GM10266 (cell line): ENCODE measurements around the gene KAT2B.
"Not testable (repeated sequence)": the region's sequence is repeated elsewhere in the genome, so short reads cannot be mapped to it uniquely, and the experiment has no call there.

ENCODE experiments used
- DNase-seq: peaks from one replicate; pipeline ENCODE4 v3.0.0; 2012; ENCODE audit errors: extremely low spot score
- TF ChIP-seq, protein P1 (sequence below): IDR thresholded peaks from 2 replicates; pipeline ENCODE4 v1.5.1; 2012; ENCODE audit warnings: mild to moderate bottlenecking, low read depth; ENCODE audit not compliant: control insufficient read depth, insufficient read depth; ENCODE audit errors: missing control alignments

Gene KAT2B

DNA sequence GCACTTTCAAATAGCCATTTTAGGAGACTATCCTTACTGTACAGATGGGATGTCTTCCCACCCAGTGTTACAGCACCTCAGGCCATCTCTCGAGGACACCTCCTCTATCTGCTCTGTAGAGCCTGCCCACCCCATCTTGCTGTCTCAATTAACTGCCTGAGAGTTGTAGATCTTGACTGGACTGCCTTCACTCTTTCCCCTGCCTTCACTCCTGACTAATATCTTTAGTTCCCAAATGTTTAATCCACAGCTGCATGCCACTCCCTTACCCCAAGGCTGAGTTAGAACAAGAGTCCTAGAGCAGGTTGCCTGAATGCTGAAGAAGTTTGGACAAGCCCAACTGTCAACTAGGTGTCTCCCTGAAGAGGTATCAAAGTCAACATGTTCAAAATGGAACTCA, 26.9 kb upstream of the KAT2B start:
- TF ChIP-seq, protein P1, sequence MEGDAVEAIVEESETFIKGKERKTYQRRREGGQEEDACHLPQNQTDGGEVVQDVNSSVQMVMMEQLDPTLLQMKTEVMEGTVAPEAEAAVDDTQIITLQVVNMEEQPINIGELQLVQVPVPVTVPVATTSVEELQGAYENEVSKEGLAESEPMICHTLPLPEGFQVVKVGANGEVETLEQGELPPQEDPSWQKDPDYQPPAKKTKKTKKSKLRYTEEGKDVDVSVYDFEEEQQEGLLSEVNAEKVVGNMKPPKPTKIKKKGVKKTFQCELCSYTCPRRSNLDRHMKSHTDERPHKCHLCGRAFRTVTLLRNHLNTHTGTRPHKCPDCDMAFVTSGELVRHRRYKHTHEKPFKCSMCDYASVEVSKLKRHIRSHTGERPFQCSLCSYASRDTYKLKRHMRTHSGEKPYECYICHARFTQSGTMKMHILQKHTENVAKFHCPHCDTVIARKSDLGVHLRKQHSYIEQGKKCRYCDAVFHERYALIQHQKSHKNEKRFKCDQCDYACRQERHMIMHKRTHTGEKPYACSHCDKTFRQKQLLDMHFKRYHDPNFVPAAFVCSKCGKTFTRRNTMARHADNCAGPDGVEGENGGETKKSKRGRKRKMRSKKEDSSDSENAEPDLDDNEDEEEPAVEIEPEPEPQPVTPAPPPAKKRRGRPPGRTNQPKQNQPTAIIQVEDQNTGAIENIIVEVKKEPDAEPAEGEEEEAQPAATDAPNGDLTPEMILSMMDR = no peak
- no peak for DNase-seq

DNA sequence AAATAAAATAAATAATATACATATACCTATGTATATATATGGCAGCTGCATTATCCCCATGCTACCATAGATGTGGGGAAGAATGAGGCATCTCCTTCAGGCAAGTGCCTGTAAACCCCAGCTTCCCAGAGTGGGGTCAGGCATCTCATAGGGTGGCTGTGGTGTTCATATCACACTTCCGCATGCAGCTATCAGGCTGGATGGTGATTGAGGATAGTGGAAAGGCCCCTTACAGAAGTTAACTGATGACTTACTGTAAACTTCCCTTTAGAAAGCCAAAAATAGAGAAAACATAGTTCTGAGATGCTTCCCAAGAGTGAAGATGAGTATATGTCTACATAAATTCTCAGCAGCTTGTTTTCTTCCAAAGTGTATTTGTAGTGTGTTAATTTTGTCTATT, 24.7 kb upstream of the KAT2B start:
- DNase-seq = no peak
- TF ChIP-seq, protein P1 = no peak

DNA sequence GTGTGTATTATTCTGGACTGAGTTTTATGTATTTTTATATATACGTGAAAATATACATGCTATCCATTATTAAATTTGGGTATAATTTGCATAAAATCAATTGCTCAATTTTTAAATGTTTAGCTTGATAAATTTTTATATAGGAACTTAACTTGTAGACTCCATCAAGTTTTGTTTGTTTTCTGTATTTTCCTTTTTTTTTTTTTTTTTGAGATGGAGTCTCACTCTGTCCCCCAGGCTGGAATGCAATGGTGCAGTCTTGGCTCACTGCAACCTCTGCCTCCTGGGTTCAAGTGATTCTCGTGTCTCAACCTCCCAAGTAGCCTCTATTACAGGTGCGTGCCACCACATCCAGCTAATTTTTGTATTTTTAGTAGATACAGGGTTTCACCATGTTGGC, 24.2 kb upstream of the KAT2B start:
- DNase-seq = not testable (repeated sequence)

DNA sequence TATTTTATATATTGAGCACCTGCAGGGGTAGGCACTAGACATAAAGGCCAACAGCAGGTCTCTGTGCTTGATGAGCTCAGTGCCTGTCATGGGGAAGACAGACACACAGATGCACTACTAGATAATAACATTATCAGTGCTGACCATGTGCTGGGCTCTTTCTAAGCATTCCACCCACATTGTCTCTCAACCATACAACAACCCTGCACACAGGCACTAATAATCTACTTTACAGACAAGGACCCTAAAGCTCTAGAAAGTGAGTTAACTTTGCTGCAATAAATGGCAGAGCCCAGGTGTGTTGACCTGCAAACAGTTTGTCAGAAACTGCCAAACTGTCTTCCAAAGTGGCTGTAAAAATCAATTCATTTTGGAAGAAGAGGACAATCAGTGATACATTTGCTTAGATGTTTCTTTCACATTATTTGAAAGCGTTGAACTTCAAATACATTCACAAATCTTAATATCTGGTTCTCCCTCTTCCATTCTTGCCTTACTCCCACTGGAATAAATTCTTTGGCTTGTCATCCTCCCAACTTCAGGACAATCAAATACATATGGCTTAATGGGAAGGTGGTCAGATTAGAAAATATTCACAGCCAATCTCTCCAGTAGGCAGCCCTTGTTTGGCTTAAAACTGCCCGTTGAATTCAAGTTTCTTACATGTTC, 17.2 kb upstream of the KAT2B start:
- TF ChIP-seq, protein P1 = no peak
- DNase-seq = no peak

DNA sequence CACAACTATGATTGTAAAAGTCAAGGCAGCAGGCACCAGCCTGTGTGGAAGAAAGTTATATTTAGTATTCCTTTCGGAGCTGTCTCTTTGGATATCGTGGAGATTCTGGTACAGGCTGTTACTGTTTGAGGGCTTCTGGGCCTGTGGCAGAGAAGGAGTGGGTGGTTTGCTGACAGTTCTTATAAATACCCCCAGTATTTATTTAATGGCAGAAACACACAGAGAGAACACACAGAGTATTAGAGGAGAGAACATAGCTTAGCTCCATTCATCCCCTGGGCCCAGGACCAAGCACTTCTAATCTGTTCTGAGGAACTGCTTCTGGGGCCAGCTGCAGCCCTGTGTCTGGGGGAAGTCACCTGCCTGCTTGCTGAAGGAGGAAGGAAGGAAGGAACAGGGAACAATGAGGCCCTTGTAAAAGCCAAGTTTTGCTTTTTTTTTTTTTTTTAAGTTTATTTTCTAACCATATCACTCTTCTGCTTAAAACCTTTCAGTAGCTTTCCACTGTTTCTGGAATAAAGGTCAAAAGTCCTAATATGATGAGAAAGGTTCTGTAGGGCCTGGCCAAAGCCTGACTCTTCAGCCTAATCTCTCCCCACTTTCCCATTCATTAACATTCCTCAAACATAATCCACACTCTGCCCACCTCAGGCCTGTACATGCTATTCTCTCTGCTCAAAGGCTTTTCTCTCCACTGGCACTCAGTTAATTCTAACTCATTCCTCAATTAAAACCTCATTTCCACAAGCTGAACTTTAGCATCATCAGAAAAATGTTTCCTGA, 16.4 kb upstream of the KAT2B start:
- no peak for DNase-seq

DNA sequence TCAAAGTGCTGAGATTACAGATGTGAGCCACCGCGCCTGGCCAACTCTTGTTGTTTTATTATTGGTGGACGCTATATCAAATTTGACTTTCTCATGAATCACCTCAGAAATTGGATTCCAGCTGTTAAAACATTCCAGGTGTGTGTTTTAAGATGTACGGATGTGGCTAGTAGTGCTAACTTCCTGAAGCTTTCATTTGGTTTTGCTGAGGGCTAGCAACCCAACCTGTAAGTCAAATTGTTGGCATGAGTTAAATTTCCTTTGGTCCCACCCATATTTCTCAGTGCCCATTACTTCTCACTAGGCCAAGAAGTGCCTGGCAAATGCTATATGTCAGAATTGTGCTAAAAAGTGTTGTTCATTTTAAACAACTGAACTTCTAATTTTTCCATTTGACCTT, 13.1 kb upstream of the KAT2B start:
- no peak for DNase-seq
- TF ChIP-seq, protein P1 = no peak

More for the DNA sequence above, 16.4 kb upstream of the KAT2B start:
- TF ChIP-seq, protein P1 = no peak

DNA sequence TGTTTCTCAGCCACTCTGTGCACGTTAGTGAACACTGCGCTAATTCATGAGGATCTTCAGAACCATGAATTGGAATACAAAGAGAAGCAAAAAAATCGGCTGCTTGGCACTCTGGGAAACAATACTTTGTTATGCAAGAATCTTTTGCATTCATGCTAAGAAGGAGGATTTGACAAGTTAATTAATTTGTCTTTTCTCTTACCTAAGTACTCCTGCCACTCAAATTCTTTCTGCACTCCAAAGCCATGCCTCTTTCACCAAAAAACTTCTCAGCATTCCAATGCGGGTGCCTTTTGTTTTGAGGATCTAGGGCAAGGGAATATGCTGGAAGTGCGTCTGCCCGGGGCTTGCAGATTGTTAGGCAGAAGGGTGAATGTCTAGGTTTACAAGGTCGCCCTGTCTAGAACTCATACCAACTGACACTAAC, 11.3 kb upstream of the KAT2B start:
- no peak for DNase-seq
- TF ChIP-seq, protein P1 = no peak

DNA sequence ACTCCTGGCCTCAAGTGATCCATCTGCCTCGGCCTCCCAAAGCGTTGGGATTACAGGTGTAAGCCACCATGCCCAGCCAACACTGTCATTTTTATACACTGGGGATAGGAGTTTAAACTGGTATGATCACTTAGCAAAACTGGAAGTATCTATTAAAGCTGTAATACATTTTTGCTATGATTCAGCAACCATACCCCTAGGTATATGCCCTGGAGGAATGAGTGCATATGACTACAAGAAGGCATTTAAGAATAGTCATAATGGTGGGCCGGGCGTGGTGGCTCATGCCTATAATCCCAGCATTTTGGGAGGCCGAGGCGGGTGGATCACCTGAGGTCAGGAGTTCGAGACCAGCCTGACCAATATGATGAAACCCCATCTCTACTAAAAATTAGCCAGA, 8.3 kb upstream of the KAT2B start:
- DNase-seq = not testable (repeated sequence)
